D721Med (cell line): Measurements from ENCODE around the gene PPM1K.

Experiments
- DNase-seq: peaks from one replicate; pipeline ENCODE4 v3.0.0; 2011; ENCODE audit warnings: low spot score; ENCODE audit not compliant: insufficient read length
- FAIRE-seq: peaks from 2 replicates; lab custom pipeline; 2011; peaks lifted over from hg19 to GRCh38; lab: Jason Lieb, UNC
- CTCF ChIP-seq: IDR thresholded peaks from 2 replicates; pipeline ENCODE4 v1.5.1; 2012; ENCODE audit warnings: mild to moderate bottlenecking, control low read depth; ENCODE audit not compliant: insufficient read depth; ENCODE audit errors: missing control alignments

Gene PPM1K

GRCh38 chr4:88230969-88231771 lies 53.2 kb downstream of the PPM1K start:
- no peak for TF ChIP-seq CTCF
- FAIRE-seq (no peak), DNase-seq (no peak)

- DNase-seq (no peak), FAIRE-seq (no peak)
- TF ChIP-seq CTCF = no peak
These were observed 53.9 kb downstream of the PPM1K start for GRCh38 chr4:88230461-88230891.

GRCh38 chr4:88227734-88228133 lies 56.6 kb downstream of the PPM1K start:
- TF ChIP-seq CTCF = no peak
- no peak for DNase-seq
- no peak for FAIRE-seq

GRCh38 chr4:88226143-88226542 lies 58.2 kb downstream of the PPM1K start:
- no peak for DNase-seq
- TF ChIP-seq CTCF = no peak
- no peak for FAIRE-seq

GRCh38 chr4:88225232-88226105 lies 58.9 kb downstream of the PPM1K start:
- FAIRE-seq (no peak), DNase-seq (no peak)
- TF ChIP-seq CTCF = no peak

GRCh38 chr4:88223516-88223915 lies 60.8 kb downstream of the PPM1K start:
- no peak for TF ChIP-seq CTCF
- no peak for DNase-seq
- no peak for FAIRE-seq
